ENCODE measurements around the gene STRBP. TPM values are rescaled to one million over a fixed set of nuclear protein-coding genes. Genes with fewer than 3 reads are reported as not detected.

The STRBP gene
- total RNA-seq, 2 donors from 2014 or later: 2.8 to 3.3 TPM

GRCh38 chr9:123311250-123311752 is 42.9 kb upstream of the STRBP start:
- TF ChIP-seq CTCF (IDR thresholded peaks at IDR 0.05): no peak
- no peak for DNase-seq (ENCODE audit: low spot score)
- Histone ChIP-seq H3K9me3 (no peaks in the 10 kb centered on the region), H3K27ac (no peak overlapping the region), H3K4me1 (ENCODE audit: control insufficient read depth in 1 of 2, low read depth in 2 of 2) (no peaks in the 10 kb centered on the region), H3K4me3 (no peak overlapping the region), H3K27me3 (replicated peaks; ENCODE audit: insufficient read depth) (no peaks in the 10 kb centered on the region), H3K36me3 (no peaks in the 10 kb centered on the region)
- no peak for ATAC-seq (ENCODE audit: insufficient number of reproducible peaks, low FRiP score, low read depth)

GRCh38 chr9:123310551-123311249 is 42.3 kb upstream of the STRBP start:
- H3K4me3 ChIP-seq: no peak overlapping the region
- H3K36me3 ChIP-seq: no peaks in the 10 kb centered on the region
- H3K27ac ChIP-seq: no peak overlapping the region
- no peak for TF ChIP-seq CTCF (IDR thresholded peaks at IDR 0.05)
- no peak for ATAC-seq (ENCODE audit: insufficient number of reproducible peaks, low FRiP score, low read depth)
- no peak for DNase-seq (ENCODE audit: low spot score)
- H3K27me3 ChIP-seq (replicated peaks; ENCODE audit: insufficient read depth): no peaks in the 10 kb centered on the region
- H3K4me1 ChIP-seq (ENCODE audit: control insufficient read depth in 1 of 2, low read depth in 2 of 2): no peaks in the 10 kb centered on the region
- no peaks in the 10 kb centered on the region for H3K9me3 ChIP-seq

- no peak for ATAC-seq (ENCODE audit: insufficient number of reproducible peaks, low FRiP score, low read depth)
- H3K27ac ChIP-seq: no peak overlapping the region
- no peaks in the 10 kb centered on the region for H3K36me3 ChIP-seq
Observed at GRCh38 chr9:123309611-123310010, 41.2 kb upstream of the STRBP start.

GRCh38 chr9:123305879-123306278 is 37.5 kb upstream of the STRBP start:
- no peak for ATAC-seq (ENCODE audit: insufficient number of reproducible peaks, low FRiP score, low read depth)
- Histone ChIP-seq H3K9me3 (no peaks in the 10 kb centered on the region), H3K36me3 (no peaks in the 10 kb centered on the region), H3K27ac (no peak overlapping the region), H3K4me1 (ENCODE audit: control insufficient read depth in 1 of 2, low read depth in 2 of 2) (no peaks in the 10 kb centered on the region), H3K27me3 (replicated peaks; ENCODE audit: insufficient read depth) (no peaks in the 10 kb centered on the region), H3K4me3 (no peak overlapping the region)
- no peak for DNase-seq (ENCODE audit: low spot score)
- no peak for TF ChIP-seq CTCF (IDR thresholded peaks at IDR 0.05)

More at GRCh38 chr9:123309611-123310010, 41.2 kb upstream of the STRBP start:
- Histone ChIP-seq H3K4me3 (no peak overlapping the region), H3K9me3 (no peaks in the 10 kb centered on the region), H3K4me1 (ENCODE audit: control insufficient read depth in 1 of 2, low read depth in 2 of 2) (no peaks in the 10 kb centered on the region), H3K27me3 (replicated peaks; ENCODE audit: insufficient read depth) (no peaks in the 10 kb centered on the region)
- no peak for TF ChIP-seq CTCF (IDR thresholded peaks at IDR 0.05)
- no peak for DNase-seq (ENCODE audit: low spot score)

GRCh38 chr9:123304340-123304691 is 35.9 kb upstream of the STRBP start:
- no peaks in the 10 kb centered on the region for H3K9me3 ChIP-seq
- TF ChIP-seq CTCF (IDR thresholded peaks at IDR 0.05): no peak
- no peaks in the 10 kb centered on the region for H3K36me3 ChIP-seq
- no peaks in the 10 kb centered on the region for H3K4me1 ChIP-seq (ENCODE audit: control insufficient read depth in 1 of 2, low read depth in 2 of 2)
- H3K27ac ChIP-seq: no peak overlapping the region
- no peak for DNase-seq (ENCODE audit: low spot score)
- no peak overlapping the region for H3K4me3 ChIP-seq
- no peak for ATAC-seq (ENCODE audit: insufficient number of reproducible peaks, low FRiP score, low read depth)
- no peaks in the 10 kb centered on the region for H3K27me3 ChIP-seq (replicated peaks; ENCODE audit: insufficient read depth)
